Subcutaneous adipose tissue (tissue), 4 donors: ENCODE results near the gene POMP. TPM values are rescaled to one million over a fixed set of nuclear protein-coding genes. Genes with fewer than 3 reads are reported as not detected.

Experiments
- CTCF ChIP-seq: fragments of 450-650 bp; IDR thresholded peaks from one replicate; pipeline ENCODE4 v1.5.1; 2016; ENCODE audit warnings: low read depth, mild to moderate bottlenecking, control low read depth, antibody characterized with exemption, moderate library complexity
- small RNA-seq: library from RNA; depleted of rRNA; stranded (forward); fragments of <200 nt; gene quantifications from one replicate; pipeline ENCODE3, GENCODE V24; 2016
- total RNA-seq, 4 donors: library from RNA; depleted of rRNA; stranded (reverse); fragments of >200 nt; gene quantifications; one replicate each; pipeline ENCODE4 v1.1.0, GENCODE V29; 2016

The POMP gene
- total RNA-seq, 4 donors from 2014 or later, result 53.3 to 131 (median 65.3) TPM

- no peak for TF ChIP-seq CTCF
These were observed 58.2 kb downstream of the POMP start for GRCh38 chr13:28717170-28717569.

- no peak for TF ChIP-seq CTCF
These were observed 59.2 kb downstream of the POMP start for GRCh38 chr13:28718196-28718542.

- TF ChIP-seq CTCF, result no peak
These were observed 59.8 kb downstream of the POMP start, which contains the start of gene SLC46A3 for GRCh38 chr13:28718543-28719226. Gene SLC46A3 (minus strand): TSS chr13:28718970. CDS start chr13:28717998, 972 bp downstream.

- TF ChIP-seq CTCF, result no peak
These were observed 60.5 kb downstream of the POMP start for GRCh38 chr13:28719227-28720055.

- TF ChIP-seq CTCF, result no peak
These were observed 64.9 kb downstream of the POMP start for GRCh38 chr13:28723806-28724205.

GRCh38 chr13:28725046-28725610 is 66.2 kb downstream of the POMP start:
- TF ChIP-seq CTCF, result no peak

Small RNA genes within 50 kb of the gene (small RNA-seq; reads per million reads assigned to genes)
- gene RF00019 (0.49 reads per million), gene RNU6-53P (not detected)

Other genes with a start within 250 kb of the POMP start
- 10 to 100 TPM; 29.9 to 89.5 (median 69.6) TPM for gene FLT1, start 164.0 kb upstream of the POMP start, total RNA-seq
- gene SLC46A3, start 59.8 kb downstream of the POMP start, total RNA-seq, result 10 to 100 TPM; 10.9 to 23.5 (median 13.3) TPM
- gene MTUS2, start 161.2 kb downstream of the POMP start, total RNA-seq, result not detected